ENCODE results near the gene TMEM63B.
"Not testable (repeated sequence)": the region's sequence is repeated elsewhere in the genome, so short reads cannot be mapped to it uniquely, and the experiment has no call there.

The TMEM63B gene

GRCh38 chr6:44180406-44180805, 53.1 kb downstream of the TMEM63B start:
- TF ChIP-seq CTCF (conservative IDR thresholded peaks at IDR 0.05; ENCODE audit: low read length) = no peak
- no peak for DNase-seq (ENCODE audit: low read depth)
- H3K4me3 ChIP-seq (ENCODE audit: low read length) = no peak overlapping the region

- DNase-seq (ENCODE audit: low read depth) = no peak
- H3K4me3 ChIP-seq (ENCODE audit: low read length) = no peak overlapping the region
- TF ChIP-seq CTCF (conservative IDR thresholded peaks at IDR 0.05; ENCODE audit: low read length) = no peak
These were observed 53.5 kb downstream of the TMEM63B start for GRCh38 chr6:44180886-44181285.

GRCh38 chr6:44181784-44182183, 54.4 kb downstream of the TMEM63B start:
- not testable (repeated sequence) for H3K4me3 ChIP-seq (ENCODE audit: low read length); DNase-seq (ENCODE audit: low read depth)

GRCh38 chr6:44182911-44183390, 55.6 kb downstream of the TMEM63B start:
- DNase-seq (ENCODE audit: low read depth) = no peak

GRCh38 chr6:44183783-44184182, 56.4 kb downstream of the TMEM63B start:
- TF ChIP-seq CTCF (conservative IDR thresholded peaks at IDR 0.05; ENCODE audit: low read length) = no peak
- no peak overlapping the region for H3K4me3 ChIP-seq (ENCODE audit: low read length)
- DNase-seq (ENCODE audit: low read depth) = no peak

More at GRCh38 chr6:44182911-44183390, 55.6 kb downstream of the TMEM63B start:
- no peak overlapping the region for H3K4me3 ChIP-seq (ENCODE audit: low read length)
- TF ChIP-seq CTCF (conservative IDR thresholded peaks at IDR 0.05; ENCODE audit: low read length) = no peak

DNA sequence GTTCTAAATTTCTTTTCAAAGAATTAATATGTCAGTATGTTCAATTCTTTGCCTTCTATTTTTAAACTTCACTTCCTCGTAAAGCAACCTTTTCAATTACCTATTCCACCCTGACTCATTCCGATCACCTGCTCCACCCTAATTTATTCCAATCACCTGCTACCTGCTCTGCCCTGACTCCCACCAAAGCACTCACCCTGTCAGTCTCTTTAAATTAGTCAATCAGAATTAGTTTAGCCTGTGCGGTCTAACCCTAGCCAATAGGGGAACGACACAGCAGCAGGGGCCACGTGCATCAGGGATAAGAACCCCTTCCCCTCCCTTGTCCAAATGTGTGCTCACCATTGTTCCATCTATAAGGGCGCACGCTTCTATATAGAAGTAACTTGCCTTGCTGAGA, 58.0 kb downstream of the TMEM63B start:
- H3K4me3 ChIP-seq (ENCODE audit: low read length); DNase-seq (ENCODE audit: low read depth): not testable (repeated sequence)

DNA sequence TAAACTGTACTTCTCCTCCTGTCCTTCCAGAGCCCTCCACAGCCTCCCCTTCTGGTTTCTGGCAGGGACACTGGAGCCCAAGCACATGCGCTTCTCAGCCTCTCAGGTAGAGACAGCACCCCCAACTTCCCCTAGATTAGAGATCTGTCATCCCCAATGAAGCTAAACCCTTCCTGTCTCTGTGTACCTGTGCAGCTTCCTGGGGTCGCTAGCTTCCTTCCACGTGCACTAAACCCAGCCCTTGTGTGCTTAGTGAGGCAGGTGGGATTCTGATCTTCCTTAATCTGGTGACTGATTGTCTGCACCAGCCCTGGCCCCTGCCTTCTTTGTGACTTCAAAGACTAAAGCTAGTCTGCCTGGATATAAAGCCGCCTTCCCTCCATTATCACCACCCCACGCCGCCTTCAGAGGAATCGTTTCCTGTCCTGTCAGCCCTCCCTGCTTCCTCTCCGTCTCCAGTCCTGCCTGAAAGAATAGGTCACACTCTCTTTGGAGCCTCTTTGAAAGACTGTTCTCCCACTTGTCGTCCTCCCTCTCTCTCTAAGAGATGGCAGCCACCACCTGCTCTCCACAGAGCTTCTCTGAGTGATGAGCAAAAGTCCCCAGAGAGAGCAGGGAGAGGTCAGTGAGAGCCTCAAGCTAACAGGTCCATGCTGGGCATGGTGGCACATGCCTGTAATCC, 58.7 kb downstream of the TMEM63B start:
- no peak for DNase-seq (ENCODE audit: low read depth)
- no peak for TF ChIP-seq CTCF (conservative IDR thresholded peaks at IDR 0.05; ENCODE audit: low read length)
- H3K4me3 ChIP-seq (ENCODE audit: low read length) = no peak overlapping the region

- no peak for TF ChIP-seq CTCF (conservative IDR thresholded peaks at IDR 0.05; ENCODE audit: low read length)
- DNase-seq (ENCODE audit: low read depth) = no peak
- no peak overlapping the region for H3K4me3 ChIP-seq (ENCODE audit: low read length)
These were observed 59.3 kb downstream of the TMEM63B start for GRCh38 chr6:44186635-44187025.
